Sigmoid colon (tissue), 7 donors: ENCODE measurements around the gene TAX1BP1. TPM values are rescaled to one million over a fixed set of nuclear protein-coding genes. Genes with fewer than 3 reads are reported as not detected.

Source experiments
- DNase-seq: peaks from one replicate; pipeline ENCODE4 v3.0.0-alpha.2; 2019
- H3K27ac ChIP-seq, 4 donors: fragments of 200-600 bp; sonication (generic); one replicate each; pipeline ENCODE4 v1.5.1; 2016 to 2019; ENCODE audit warnings: mild to moderate bottlenecking in 1 of 4
- H3K27me3 ChIP-seq, 3 donors: fragments of 200-600 bp; sonication (generic); one replicate each; pipeline ENCODE4 v1.5.1; 2019; ENCODE audit warnings: mild to moderate bottlenecking in 1 of 3
- H3K36me3 ChIP-seq, 4 donors: fragments of 200-600 bp; sonication (generic); one replicate each; pipeline ENCODE4 v1.5.1; 2016 to 2019
- H3K4me1 ChIP-seq, 4 donors: fragments of 200-600 bp; sonication (generic); one replicate each; pipeline ENCODE4 v1.5.1; 2017 to 2019
- H3K4me3 ChIP-seq, 4 donors: fragments of 200-600 bp; sonication (generic); one replicate each; pipeline ENCODE4 v1.5.1; 2017 to 2019; ENCODE audit warnings: mild to moderate bottlenecking in 2 of 4, moderate library complexity in 1 of 4
- H3K9me3 ChIP-seq, 4 donors: fragments of 200-600 bp in 3 of 4; sonication (generic) in 3 of 4; one replicate each; pipeline versions ENCODE4 v1.5.1 to v1.6.1; 2013 to 2019
- EP300 ChIP-seq, 4 donors: sonication (generic); formaldehyde crosslinking; IDR thresholded peaks; one replicate each; pipeline ENCODE4 v1.6.1; 2017; ENCODE audit warnings: antibody characterized with exemption in 4 of 4
- POLR2A ChIP-seq, 2 donors: fragments of 450-650 bp; IDR thresholded peaks; one replicate each; pipeline ENCODE4 v1.6.1; 2016; ENCODE audit warnings: antibody characterized with exemption in 2 of 2, mild to moderate bottlenecking in 2 of 2, moderate library complexity in 2 of 2
- POLR2AphosphoS5 ChIP-seq, 4 donors: sonication (generic); formaldehyde crosslinking; IDR thresholded peaks; one replicate each; pipeline ENCODE4 v1.6.1; 2017; ENCODE audit warnings: antibody characterized with exemption in 4 of 4
- WGBS, 2 donors: extraction: QIAGEN DNeasy Blood & Tissue Kit; methylation state at CpG; one replicate each; pipeline ENCODE4 v1.1.7; 2013; 5-methylcytosine and 5-hydroxymethylcytosine counted together
- intact Hi-C: fragments of 100-400 bp; cut with DNase I; formaldehyde crosslinking; loops from one replicate; pipeline ENCODE4 v1.15.1; 2023
- polyA plus RNA-seq, 3 donors: library from polyadenylated mRNA; stranded (reverse); fragments of 200-250 nt; gene quantifications; one replicate each; pipeline ENCODE4 v1.2.3, GENCODE V29; 2013
- total RNA-seq, 4 donors: library from RNA; depleted of rRNA; stranded (reverse); fragments of >200 nt; gene quantifications; one replicate each; pipeline ENCODE4 v1.1.0, GENCODE V29; 2016
- TF ChIP-seq, protein P1 (sequence below), 4 experiments: fragments of 450-650 bp in 3 of 4; fragments of 200-600 bp in 1 of 4; IDR thresholded peaks; one replicate each; pipeline ENCODE4 v1.5.1; 2016 to 2019; ENCODE audit warnings: antibody characterized with exemption in 4 of 4, mild to moderate bottlenecking in 3 of 4, moderate library complexity in 2 of 4
- donor health status: healthy with polysubstance abuse.
- donor health status: Bipolar disorder and iron deficiency.
- donor health status: healthy.

TAX1BP1 gene
- total and polyA plus RNA-seq, 7 donors: 72.7 to 170 (median 111) TPM

DNA sequence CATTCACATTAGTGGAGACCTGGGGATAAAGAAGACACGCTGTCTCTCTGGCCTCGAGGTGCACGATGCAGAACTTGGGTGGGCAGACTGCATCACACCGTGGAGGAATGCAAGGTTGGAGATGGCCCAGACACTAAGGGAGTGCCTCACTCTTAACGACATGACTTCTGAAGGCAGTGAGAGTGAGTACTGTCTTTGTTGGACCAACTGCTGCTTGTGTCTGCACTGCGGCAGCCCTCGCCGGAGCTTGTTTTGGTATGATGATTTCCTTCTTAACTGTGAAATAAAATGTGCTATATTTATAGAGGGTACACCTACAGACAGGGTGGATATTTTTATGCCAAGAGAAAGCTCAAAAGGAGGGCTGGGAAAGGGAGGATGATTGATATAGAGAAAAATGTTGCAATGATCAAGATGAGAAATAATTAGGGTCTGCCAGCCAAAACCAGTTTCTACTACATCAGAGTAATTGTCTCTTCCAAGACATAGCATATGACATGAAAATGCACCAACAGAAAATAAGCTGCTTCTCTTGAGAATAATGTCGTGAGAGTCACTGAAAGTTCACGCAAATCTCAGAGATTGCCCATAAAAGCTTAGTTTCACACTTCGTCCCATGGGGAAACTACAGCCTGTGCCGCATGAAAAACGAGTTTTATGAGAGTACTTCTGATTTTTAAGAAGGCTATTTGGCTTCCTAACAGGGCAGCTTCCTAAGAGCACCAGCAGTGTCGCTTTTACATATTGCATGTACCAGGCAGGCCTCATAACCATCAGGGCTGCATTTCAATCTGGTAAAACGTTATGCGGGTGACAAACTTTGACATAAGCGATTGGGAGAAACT lies 127.1 kb downstream of the TAX1BP1 start:
- intact Hi-C loops: no loop called here
- 88 to 90% methylated on average over 17 of the region's 17 CpGs for WGBS, 2 donors
- no peak for TF ChIP-seq POLR2AphosphoS5 (IDR thresholded peaks at IDR 0.05)
- H3K27me3 ChIP-seq: no peaks in the 10 kb centered on the region
- no peak overlapping the region for H3K4me3 ChIP-seq
- no peaks in the 10 kb centered on the region for H3K9me3 ChIP-seq
- peaks cover 0 to 4% (median 0%) of the 10 kb centered on the region in 4 donors for H3K36me3 ChIP-seq
- peaks cover 0 to 4% (median 2%) of the 10 kb centered on the region in 4 donors for H3K4me1 ChIP-seq
- DNase-seq: no peak
- H3K27ac ChIP-seq: no peak overlapping the region

DNA sequence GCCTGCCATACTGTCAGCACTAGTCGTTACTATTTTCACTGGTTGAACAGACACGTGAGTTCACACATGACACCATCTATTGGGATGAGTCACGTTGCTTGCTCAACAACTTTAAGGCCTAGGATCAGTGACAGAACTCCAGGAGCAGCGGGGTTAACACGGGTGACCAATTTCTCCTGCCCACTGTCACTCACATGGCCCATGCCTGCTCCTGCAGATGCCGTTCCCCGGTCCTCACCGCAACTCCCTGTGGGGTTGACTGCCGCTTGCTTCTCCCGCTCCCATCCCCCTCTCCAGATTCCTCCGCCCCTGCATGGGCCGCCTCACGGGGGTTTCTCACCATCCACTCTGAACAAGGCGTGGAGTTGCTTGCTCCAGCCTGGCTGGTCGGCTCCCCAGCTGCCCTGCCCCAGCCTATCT lies 128.2 kb downstream of the TAX1BP1 start:
- H3K4me3 ChIP-seq: no peak overlapping the region
- H3K4me1 ChIP-seq: peaks cover 0 to 15% (median 13%) of the 10 kb centered on the region in 4 donors
- intact Hi-C loops: no loop called here

DNA sequence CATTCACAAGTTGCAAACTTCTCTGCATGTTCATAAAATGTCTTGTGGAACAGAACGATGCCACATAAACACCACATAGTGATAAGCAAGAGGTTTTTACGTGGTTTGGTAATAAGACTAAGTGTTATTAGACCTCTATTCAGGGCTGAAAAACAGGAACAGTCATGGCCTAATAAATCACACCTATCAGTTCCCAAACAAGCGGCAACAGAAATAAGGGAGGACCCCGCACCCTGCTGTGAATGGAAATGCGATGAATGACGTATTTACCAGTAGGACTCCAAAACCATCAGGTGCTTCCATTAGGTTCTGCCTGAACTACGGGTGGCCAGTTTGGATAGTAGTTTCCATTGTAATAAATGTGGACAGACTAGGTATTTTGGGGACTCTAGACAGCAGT lies 129.1 kb downstream of the TAX1BP1 start:
- Histone ChIP-seq H3K36me3 (peaks cover 0 to 4% (median 0%) of the 10 kb centered on the region in 4 donors), H3K4me1 (peaks cover 0 to 24% (median 22%) of the 10 kb centered on the region in 4 donors), H3K9me3 (no peaks in the 10 kb centered on the region), H3K4me3 (no peak overlapping the region), H3K27ac (no peak overlapping the region), H3K27me3 (no peaks in the 10 kb centered on the region)
- intact Hi-C loops: no loop called here
- no peak for TF ChIP-seq POLR2A (IDR thresholded peaks at IDR 0.05)
- TF ChIP-seq, protein P1, sequence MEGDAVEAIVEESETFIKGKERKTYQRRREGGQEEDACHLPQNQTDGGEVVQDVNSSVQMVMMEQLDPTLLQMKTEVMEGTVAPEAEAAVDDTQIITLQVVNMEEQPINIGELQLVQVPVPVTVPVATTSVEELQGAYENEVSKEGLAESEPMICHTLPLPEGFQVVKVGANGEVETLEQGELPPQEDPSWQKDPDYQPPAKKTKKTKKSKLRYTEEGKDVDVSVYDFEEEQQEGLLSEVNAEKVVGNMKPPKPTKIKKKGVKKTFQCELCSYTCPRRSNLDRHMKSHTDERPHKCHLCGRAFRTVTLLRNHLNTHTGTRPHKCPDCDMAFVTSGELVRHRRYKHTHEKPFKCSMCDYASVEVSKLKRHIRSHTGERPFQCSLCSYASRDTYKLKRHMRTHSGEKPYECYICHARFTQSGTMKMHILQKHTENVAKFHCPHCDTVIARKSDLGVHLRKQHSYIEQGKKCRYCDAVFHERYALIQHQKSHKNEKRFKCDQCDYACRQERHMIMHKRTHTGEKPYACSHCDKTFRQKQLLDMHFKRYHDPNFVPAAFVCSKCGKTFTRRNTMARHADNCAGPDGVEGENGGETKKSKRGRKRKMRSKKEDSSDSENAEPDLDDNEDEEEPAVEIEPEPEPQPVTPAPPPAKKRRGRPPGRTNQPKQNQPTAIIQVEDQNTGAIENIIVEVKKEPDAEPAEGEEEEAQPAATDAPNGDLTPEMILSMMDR (IDR thresholded peaks at IDR 0.05): no peak
- TF ChIP-seq POLR2AphosphoS5 (IDR thresholded peaks at IDR 0.05): no peak
- TF ChIP-seq EP300 (IDR thresholded peaks at IDR 0.05): no peak
- no peak for DNase-seq
- 85 to 95% methylated on average over 7 of the region's 7 CpGs for WGBS, 2 donors

More for the DNA sequence above, 128.2 kb downstream of the TAX1BP1 start:
- no peaks in the 10 kb centered on the region for H3K27me3 ChIP-seq
- no peak for DNase-seq
- H3K9me3 ChIP-seq: no peaks in the 10 kb centered on the region
- no peak for TF ChIP-seq EP300 (IDR thresholded peaks at IDR 0.05)
- TF ChIP-seq POLR2A (IDR thresholded peaks at IDR 0.05): no peak
- TF ChIP-seq POLR2AphosphoS5 (IDR thresholded peaks at IDR 0.05): no peak
- TF ChIP-seq, protein P1 (IDR thresholded peaks at IDR 0.05): no peak
- peaks cover 0 to 4% (median 0%) of the 10 kb centered on the region in 4 donors for H3K36me3 ChIP-seq
- no peak overlapping the region for H3K27ac ChIP-seq
- 93 to 94% methylated on average over 15 of the region's 15 CpGs for WGBS, 2 donors

DNA sequence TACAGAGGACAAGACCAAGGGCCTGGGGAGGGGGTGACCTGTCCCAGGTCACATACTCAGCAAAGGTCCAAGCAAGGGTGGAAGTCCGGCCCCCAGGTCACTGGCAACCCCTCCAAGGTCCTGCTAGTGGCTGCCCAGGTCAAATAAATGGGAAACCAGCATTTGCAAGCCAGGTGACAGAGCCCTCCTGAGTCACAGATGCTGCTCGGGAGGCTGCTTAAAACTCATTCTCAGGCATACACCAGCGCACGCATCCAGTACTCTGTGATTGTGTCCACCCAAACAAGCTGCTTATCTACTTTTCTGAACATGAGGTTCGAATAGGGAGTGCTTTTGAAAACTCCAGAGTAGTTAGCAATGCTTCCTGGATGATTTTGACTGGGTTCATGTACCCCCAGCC lies 130.6 kb downstream of the TAX1BP1 start:
- Histone ChIP-seq H3K36me3 (peaks cover 0 to 4% (median 0%) of the 10 kb centered on the region in 4 donors), H3K4me3 (no peak overlapping the region), H3K27ac (no peak overlapping the region), H3K4me1 (peaks cover 0 to 36% (median 34%) of the 10 kb centered on the region in 4 donors), H3K27me3 (no peaks in the 10 kb centered on the region), H3K9me3 (no peaks in the 10 kb centered on the region)
- DNase-seq: no peak
- intact Hi-C loops: loop anchor here (5.0 kb wide), 1 partner anchor 283 kb away; no protein-coding TSS in a partner anchor
- TF ChIP-seq POLR2AphosphoS5 (IDR thresholded peaks at IDR 0.05) (no peak), EP300 (IDR thresholded peaks at IDR 0.05) (no peak), POLR2A (IDR thresholded peaks at IDR 0.05) (no peak)
- TF ChIP-seq, protein P1 (IDR thresholded peaks at IDR 0.05): no peak
- WGBS, 2 donors: 94% methylated on average over 5 of the region's 5 CpGs

DNA sequence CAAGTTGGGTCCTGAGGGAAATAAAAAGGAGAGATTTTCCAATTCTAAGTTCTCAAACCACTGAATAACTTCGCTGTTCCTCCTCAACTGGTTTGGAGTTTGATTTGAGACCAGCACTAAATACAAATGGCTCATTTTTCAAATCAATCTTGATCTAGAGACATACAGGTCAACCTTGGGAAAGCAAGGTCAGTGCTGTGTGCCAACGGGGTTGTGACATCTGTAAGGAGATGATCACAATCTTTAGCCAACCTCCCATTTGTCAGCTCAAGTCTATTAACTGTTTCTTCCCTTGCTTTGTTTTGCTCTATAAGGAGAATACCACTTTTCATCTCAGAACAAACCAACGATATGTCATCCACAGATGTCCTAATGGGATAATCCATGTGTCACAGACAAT lies 131.1 kb downstream of the TAX1BP1 start:
- no peak for TF ChIP-seq EP300 (IDR thresholded peaks at IDR 0.05)
- TF ChIP-seq, protein P1 (IDR thresholded peaks at IDR 0.05): no peak
- no peak for TF ChIP-seq POLR2AphosphoS5 (IDR thresholded peaks at IDR 0.05)
- TF ChIP-seq POLR2A (IDR thresholded peaks at IDR 0.05): no peak
- WGBS, 2 donors: 91 to 95% methylated on average over 3 of the region's 3 CpGs
- no peaks in the 10 kb centered on the region for H3K27me3 ChIP-seq
- no peak for DNase-seq
- H3K4me1 ChIP-seq: peaks cover 0 to 36% (median 34%) of the 10 kb centered on the region in 4 donors
- H3K4me3 ChIP-seq: no peak overlapping the region
- H3K27ac ChIP-seq: no peak overlapping the region
- peaks cover 0 to 1% (median 0%) of the 10 kb centered on the region in 4 donors for H3K36me3 ChIP-seq
- no peaks in the 10 kb centered on the region for H3K9me3 ChIP-seq
- intact Hi-C loops: loop anchor here (5.0 kb wide), 1 partner anchor 284 kb away; no protein-coding TSS in a partner anchor
